Endometrium (tissue), 2 donors: ENCODE data around the gene ASTN2.

ENCODE experiments used
- FAIRE-seq: peaks from 2 replicates; lab custom pipeline; 2012; peaks lifted over from hg19 to GRCh38; lab: Jason Lieb, UNC
- donor health status: control.
- donor health status: control.

Gene ASTN2

DNA sequence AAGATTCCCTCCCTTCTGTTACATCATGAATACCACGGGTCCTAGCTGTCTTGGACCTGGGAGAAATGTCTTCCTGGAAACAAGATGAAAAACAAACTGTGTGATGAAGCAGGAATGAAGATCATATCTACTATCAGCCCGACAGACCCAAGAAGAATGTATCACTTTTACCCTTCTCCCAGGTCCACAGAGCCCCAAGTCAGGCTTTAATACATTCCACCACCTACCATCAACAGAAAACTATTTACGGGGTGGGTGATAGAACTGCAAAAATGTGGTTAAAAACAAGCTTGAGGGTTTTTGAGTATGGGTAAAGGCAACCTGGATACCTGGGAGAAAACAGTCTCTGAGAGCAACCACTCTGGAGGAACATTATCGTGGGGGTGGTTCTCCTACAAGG lies 400.8 kb downstream of the ASTN2 start:
- FAIRE-seq = no peak

DNA sequence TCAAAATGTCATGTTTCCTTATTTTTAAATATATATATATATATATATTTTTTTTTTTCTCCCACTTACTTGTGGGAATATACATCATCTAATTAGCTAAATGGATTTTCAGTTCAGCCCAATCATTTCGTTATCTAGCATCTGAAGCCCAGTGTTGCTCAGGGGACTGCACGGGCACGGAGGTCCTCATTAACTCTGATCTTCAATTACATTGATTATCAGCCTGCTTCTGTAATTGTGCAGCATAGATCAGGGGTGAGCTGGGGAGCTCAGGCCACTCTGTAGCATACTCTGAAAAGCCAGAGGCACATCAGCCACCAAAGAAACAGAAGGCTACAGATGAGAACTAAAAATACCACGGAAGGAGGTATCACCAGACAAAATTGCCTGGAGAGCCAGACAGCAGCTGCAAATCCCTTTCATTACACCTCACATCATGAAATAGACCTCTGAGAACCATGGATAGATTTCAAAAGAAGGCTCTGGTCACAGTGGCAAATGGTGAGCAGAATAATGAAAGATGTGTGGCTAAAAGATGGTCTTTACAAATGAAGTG lies 401.3 kb downstream of the ASTN2 start:
- FAIRE-seq = no peak

DNA sequence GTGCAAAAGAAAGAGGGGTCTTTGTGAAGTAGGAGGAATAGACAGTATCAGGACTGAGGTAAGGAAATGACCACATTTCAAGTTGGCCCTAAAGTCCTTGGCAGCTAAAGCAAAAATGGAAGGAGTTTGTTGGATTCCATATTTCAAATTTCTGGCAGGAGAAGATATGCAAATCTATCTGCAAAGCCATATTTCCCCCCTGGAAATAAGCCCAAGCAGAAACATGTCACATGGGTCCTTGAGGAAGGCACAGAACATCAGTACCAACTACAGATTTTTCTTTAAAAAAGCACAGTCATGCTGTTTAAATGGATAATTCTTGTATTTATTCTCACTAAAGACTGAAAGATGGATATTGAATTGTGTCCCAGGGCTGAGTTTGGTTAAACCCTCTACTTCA lies 404.8 kb downstream of the ASTN2 start:
- FAIRE-seq = no peak

DNA sequence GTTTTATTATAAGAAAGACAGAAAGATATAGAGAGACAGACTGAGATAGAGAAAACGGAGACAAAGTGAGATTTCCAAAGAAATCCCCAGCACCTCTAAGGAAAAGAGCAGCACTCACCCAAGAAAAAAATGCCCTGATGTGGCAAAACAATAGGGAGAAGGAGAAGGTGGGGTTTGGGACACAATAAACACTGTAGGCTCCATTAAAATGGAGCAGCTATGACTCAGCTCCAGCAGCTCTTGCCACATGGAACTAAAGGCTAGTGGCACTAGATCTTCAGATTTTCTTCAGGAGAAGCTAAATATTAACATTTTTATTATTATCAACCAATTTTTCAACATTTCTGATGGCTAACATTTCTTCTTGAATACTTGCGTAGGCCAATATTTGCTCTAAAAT lies 406.0 kb downstream of the ASTN2 start:
- no peak for FAIRE-seq

DNA sequence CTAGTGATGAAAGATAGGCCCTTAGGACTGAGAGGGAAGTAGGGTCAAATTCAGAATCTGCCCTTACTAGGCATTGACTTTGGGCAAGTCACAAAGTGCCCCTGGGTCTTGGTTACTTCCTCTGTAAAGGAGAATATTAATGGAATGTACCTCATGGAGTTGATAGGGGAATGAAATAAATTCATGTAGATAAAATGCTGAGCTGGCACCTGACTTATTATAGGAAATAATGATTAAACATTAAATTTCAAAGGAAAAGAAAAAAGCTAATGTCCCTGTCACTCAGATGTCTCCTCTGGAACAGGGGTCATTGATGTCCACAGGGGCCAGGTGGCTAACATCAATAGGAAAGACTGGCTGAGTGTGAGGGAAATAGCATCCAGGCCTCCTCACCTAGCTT lies 406.4 kb downstream of the ASTN2 start:
- FAIRE-seq = no peak

DNA sequence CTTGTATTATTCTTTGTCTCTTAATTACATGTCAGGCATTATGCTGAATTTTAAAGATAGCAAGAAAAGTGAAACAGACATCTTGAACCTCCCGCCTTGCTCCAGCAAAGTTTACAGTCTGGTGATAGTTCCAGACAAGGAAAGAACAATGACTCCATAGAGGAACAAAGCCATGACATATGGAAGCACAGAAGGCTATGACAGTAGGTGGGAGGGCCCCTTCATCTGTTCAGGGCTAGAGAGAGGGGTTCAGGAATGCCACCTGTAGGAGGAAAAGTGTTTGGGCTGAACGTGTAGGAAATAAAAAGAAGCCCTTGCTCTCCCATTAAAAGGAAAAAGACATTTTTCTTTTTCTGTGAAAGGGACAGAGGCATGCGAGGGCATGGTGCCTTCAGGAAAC lies 412.2 kb downstream of the ASTN2 start:
- no peak for FAIRE-seq

DNA sequence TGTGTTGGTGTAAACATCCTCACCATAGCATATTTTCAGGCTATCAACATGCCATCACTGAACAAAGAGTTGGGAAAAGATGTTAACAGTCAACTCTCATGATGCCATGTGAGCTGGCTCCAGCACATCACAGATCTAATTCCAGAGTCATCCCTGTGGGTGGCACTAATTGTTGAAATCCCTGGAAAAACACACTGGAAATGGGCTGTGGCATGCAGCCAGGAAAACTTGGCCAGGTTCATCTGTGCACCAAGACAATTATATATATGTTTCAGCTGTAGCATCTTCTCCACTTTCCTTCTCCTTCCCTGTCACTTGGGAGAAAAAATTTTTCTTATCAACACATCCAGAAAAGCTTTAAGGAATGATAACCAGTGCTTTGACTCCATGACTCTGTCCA lies 414.0 kb downstream of the ASTN2 start:
- FAIRE-seq = no peak

DNA sequence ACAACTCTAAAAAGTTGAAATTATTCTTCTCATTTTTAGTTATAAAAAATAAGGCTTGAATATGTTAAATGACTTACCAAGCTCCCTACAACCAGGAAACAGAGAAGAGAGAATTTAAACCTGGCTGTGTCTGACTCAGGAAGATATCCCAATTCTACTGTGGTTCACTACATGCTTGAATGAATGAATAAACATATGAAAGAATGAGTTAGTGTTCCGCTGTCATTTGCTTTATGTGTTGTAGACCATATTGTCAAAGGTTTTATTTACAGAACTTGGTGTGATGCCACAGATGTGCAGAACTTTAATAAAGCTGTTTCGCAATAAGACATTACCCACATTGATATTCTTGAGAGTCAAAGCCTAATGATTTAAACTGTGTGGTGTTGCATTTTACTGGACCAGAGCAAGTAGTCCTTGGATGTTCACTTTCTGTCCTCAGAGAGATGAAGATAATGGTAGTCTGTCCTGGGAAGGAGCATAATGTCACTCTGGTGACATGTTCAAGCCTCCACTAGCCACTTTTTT lies 414.6 kb downstream of the ASTN2 start:
- FAIRE-seq = no peak

DNA sequence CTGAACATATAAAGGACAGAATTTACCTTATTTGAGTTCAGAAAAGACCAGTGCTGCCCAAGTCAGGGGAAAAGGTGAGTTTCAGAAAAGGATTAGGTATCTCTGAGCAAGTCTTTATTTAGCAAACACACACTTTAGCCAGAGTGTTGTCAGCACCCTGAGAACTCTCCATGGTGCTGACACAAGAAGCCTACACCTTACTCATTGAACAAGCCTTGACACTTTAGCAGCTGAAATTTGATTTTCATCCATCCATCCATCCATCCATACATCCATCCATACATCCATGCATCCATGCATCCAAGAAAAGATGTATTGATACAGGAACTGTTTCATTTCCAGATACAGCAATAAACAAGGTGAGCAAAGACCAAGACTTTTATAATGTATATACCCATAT lies 416.6 kb downstream of the ASTN2 start:
- no peak for FAIRE-seq

DNA sequence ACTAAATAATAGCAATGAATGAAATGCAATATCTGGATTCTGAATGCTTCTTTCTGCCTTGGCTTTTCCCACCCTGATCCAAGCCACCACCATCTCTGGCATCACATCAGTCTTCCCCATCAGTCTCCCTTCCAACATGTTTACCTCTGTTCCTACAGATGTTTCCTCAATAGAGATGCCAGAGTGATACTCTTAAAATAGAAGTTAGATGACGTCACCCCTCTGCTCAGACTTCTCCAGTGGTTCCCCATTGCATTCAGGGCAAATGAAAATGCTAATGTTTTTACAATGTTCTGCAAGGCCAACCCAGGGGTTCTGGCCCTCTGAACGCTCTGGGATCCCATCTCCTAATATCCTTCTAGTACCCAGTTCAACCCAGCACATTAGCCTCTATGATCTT lies 422.0 kb downstream of the ASTN2 start:
- no peak for FAIRE-seq

DNA sequence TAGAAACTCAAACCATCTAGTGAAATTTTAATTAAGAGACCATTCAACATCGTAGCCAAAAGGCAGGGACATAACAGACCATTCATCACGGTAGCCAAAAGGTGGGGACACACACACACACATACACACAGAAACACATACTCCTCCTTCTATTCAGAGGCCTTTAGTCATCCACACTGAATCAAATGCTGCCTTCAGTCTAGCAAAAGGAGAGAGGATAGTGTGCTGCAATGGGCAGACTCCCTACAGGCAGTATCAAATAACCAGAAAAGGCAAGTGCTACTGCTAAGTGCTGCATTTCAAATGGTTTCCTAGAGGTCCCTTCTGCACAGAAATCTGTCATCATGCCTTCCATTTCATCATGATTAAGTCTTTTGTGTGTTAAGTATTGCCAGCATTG lies 423.8 kb downstream of the ASTN2 start:
- no peak for FAIRE-seq

DNA sequence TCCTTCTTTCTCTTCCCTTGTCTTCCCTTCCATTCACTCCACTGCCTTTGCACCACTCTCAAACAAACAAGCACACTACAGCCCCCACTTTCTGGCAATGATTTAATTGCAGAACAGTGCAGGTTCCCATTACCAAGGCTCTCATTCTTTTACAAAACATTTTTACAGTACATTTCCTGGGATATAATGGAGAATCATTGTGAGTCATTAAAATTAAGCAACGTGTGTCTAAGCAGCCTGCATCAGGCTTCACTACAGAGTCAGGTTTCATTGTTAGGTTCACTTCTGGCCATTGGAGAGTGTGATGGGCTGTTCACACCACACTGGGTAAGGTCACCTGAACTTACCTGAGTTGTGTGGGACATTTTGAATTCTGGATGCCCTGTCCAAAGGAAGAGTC lies 424.3 kb downstream of the ASTN2 start:
- FAIRE-seq = no peak

DNA sequence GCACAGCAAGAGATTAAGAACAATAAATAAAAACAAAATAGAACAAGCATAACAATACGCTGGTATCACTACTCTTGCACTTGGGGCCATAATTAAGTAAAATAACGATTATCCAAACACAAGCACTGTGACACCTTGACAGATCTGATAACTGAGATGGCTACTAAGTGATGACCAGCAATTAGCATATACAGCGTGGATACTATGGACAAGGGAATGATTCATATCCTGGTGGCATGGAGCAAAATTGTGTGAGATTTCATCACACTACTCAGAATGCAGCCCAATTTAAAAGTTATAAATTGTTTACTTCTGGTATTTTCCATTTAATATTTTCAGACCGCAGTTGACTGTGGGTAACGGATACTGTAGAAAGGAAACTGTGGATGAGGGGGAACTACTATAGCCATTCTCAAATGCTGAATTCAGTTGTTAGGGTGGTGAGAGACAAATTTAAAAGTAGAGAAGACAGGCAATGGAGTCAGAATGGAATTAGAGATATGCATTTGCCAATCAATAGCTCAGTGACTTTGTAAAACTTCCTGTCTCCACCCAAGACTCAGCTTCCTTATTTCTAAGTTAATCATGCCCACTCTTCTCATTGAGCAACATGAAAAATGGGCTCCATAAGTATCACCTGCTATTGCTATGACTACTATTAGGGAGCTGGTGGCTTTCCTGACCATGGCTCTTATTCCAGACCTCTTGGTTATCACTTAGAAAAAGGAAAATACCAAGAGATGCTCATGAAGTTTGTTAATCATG lies 427.0 kb downstream of the ASTN2 start:
- FAIRE-seq = no peak

DNA sequence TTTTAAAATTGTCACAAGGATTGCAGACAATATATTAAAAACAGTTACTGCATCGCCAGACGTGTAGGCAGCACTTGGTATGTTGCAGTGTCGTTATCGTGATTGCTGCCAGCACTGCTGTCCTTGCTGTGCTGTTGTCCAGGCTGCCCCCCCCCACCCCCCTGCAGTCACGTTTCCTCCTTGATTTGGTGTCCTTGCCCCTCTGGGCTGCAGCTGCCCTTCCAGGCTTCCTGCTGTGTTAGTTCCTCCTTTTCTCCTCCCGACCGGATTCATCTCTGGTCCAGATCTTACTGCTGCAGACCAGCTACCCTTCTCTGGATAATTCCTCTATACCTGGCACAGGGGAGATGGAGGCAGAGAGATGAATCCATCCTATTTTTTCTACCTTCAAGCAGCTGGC lies 428.8 kb downstream of the ASTN2 start:
- FAIRE-seq = no peak

DNA sequence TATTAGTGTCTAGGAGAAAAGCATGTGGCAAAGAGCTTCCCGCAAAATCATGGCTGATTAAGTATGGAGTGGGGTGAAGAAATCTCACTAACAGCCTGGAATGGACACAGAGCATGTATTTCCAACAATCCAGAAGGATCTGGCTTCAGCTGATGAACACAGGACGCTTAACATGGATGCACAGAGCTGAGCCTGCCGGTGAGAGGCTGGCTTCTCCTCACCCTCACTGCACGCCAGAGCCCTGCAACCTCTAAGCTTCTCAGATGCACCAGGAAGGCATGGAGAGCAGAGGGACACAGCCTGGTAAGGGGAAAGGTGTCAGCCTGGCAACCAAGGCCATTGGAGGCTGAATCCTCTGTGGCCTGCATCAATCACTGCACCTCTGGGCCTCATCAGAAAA lies 429.3 kb downstream of the ASTN2 start:
- no peak for FAIRE-seq

DNA sequence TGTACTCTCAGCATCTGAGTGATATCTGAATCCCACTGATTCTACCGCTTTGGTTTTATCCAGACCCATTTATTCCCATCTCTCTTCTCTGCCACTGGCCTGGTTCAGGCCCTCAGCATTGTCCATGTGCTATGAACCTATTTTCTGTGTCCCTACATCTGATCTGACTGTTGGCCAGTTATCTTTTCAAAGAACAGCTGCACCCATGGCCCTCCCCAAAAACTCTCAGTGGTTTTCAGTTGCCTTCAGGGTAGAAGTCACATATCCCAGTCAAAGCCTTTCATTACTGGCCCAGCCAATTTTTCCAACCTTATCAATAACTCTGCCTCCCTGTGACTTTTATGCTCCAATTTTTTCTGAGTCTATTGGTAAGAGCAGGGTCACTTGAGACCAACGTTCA lies 430.7 kb downstream of the ASTN2 start:
- FAIRE-seq = no peak

DNA sequence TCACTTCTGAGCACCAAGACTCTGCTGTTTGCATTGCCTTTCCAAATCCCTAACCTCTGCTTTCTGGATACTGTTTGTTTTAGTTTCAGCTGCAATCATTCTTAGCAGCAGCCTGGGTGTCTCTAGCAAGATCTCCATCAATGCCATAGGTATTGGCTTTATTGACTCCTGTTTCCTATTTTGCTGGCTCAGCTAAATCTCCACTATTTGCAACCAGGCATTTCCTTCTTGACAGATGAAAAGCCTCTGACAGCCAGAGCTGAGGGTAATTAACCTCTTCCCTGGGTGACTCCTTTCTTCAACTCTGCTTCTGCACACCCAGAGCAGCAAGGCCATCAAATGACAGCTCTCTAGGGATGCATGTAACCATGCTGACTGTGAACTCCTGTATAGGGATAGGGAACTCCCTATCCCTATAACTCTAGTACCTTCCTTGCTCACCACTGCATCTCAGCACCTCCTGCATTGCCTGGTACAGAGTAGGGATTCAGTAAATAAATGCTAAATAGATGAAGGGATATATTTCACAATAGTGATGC lies 434.2 kb downstream of the ASTN2 start:
- no peak for FAIRE-seq

DNA sequence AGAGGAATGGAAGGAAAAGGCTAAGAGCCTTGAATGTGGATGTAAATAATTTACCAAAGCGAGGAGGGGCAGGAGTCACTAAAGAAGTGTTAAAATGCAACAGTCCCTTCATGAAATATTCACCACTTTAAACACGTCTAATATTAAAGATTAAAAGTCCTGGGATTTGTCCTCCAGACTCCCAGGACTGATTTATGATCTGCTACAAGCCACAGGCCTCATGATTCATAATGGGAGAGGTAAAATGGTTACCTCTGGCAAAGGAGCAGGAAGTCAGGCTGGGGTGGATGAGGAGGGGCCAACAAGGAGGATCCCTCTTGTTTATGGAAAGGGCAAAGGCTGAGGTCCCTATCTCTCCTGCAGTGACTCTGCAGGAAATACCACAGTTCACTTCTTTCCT lies 435.4 kb downstream of the ASTN2 start:
- no peak for FAIRE-seq

DNA sequence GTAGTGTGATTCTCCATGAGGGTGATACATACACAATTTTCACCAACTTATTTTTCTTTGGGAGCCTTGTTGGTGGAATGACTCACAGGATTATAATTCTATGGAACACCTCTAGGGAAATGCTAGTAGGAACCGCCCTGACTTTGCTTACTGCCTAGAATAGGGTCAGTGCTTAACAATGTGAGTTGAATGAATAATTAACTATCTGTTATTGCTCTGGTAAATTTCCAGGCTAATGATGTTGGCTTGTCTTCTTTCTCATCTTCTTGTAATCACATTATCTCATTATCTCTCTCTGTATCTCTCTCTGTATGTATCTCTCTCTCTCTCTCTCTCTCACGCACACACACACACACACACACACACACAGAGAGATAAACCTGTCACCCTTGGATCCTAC lies 436.7 kb downstream of the ASTN2 start:
- FAIRE-seq = no peak

DNA sequence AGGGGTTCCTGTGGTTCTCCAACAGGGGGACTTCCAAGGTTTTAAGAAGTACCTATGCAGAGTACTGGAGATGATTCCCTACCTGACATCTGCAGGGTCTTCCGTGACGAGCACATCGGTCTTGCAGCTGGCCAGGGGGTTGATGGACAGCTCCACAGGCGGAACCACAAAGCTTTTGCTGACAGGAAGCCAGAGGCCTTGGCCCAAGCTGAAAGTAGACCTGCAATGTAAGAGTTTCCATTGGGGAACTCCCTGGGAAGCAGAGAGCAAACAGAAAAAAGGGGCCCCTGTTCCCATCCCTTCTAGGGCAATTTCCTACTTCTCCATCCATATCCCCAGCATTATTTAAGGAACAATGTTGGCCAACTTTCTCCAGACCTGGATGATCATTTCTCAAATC lies 439.7 kb downstream of the ASTN2 start:
- FAIRE-seq = no peak

DNA sequence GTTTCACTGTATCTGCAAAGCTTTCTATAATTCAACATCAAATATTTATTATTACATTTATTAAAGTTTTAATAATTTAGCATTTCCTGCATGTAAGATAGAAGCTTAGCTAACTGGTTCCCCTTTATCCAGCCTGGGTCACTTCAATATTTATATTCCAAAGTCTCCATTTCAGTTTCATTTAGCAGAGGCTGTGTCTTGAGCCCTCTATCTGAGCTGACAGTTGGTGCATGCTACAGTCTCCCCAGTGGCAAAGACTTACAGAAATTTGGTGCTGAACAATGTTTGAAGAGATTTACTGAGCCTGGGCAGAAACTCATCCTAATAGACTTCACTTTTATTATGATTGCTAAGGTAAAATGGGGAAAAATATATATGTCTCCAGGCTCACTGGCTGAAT lies 448.7 kb downstream of the ASTN2 start:
- no peak for FAIRE-seq

DNA sequence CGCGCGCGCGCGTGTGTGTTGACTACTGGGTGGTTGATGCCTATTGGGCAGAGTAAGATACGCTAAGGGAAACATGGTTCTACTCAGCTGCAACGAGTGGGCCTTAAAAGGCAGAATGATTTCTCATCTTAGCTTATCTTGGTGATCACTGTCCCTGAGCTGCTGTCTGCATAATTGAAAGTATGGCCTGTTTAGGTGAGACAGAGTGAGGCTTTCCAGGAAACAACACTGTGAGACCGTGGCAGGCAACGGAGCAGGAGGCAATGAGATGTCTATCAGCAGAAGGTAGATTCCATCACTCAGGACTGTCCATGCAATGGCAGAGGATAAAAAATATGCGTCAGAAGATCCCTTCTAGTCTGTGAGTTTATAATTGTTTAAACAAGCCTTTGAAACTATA lies 450.6 kb downstream of the ASTN2 start:
- FAIRE-seq = no peak

DNA sequence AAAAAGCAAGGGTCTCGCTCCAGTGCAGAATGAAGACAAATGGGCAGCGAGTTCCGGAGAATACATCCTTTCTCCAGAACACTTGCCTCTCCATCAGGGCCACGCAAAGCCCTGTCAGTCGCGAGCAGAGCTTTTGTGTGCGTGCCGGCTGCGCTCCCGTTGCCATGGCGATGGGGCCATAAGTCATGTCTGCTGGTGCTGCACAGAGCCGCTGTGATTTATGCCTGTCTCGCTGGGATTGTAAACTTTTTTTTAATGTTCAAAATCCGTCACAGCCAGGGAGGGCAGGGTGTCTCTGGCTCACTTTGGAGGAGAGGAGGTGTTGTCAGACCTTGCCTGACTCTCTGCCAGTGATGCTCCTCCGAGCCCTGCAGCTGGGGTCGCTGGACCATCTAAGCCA lies 455.0 kb downstream of the ASTN2 start:
- no peak for FAIRE-seq

DNA sequence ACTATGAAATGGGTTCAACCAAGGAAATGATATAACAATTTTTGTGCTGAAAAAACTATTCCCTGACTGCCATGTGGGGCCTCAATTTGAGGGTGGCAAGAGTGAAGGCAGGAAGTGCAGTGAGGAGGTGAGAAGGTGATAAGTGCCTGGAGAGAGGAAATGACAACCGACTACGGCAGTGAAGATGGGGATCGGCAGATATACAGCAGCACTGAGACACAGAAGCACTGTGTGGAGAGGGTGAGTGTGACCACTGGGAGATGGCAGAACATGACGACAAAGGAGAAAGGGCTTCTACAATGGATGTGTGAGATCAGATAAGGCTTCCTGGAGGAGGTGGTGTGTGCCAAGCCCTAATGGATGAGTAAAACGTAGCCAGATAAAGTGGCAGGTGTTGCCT lies 456.0 kb downstream of the ASTN2 start:
- no peak for FAIRE-seq
